BLaER1 treated with 17β-estradiol and CSF1 and Interleukin-3, amounts not matched to agents 10 nM and 100 nM (cell line): ENCODE measurements around the gene RNF180.

Experiments
- H3K27ac ChIP-seq, 11 experiments: shearing (Covaris generic); formaldehyde crosslinking; 2 replicates each; pipeline ENCODE4 v1.8.1; 2022
- H3K27me3 ChIP-seq, 11 experiments: shearing (Covaris generic); formaldehyde crosslinking; 2 replicates each; pipeline ENCODE4 v1.8.1; 2022
- H3K36me3 ChIP-seq, 11 experiments: shearing (Covaris generic); formaldehyde crosslinking; 2 replicates each; pipeline ENCODE4 v1.8.1; 2022
- H3K4me1 ChIP-seq, 10 experiments: shearing (Covaris generic); formaldehyde crosslinking; 2 replicates each; pipeline ENCODE4 v1.8.1; 2022
- H3K4me2 ChIP-seq, 11 experiments: shearing (Covaris generic); formaldehyde crosslinking; 2 replicates each; pipeline ENCODE4 v1.8.1; 2022
- H3K4me3 ChIP-seq, 10 experiments: shearing (Covaris generic); formaldehyde crosslinking; 2 replicates each; pipeline ENCODE4 v1.8.1; 2022
- H3K9ac ChIP-seq, 11 experiments: shearing (Covaris generic); formaldehyde crosslinking; 2 replicates each; pipeline ENCODE4 v1.8.1; 2022
- H3K9me3 ChIP-seq, 11 experiments: shearing (Covaris generic); formaldehyde crosslinking; replicated peaks in 1 of 11; 2 replicates each; pipeline ENCODE4 v1.8.1; 2022
- H4K20me1 ChIP-seq, 11 experiments: shearing (Covaris generic); formaldehyde crosslinking; 2 replicates each; pipeline ENCODE4 v1.8.1; 2022
- Cebpa-rat ChIP-seq, 11 experiments: shearing (Covaris generic); IDR thresholded peaks; 2 replicates each; pipeline ENCODE4 v1.8.1; 2022

RNF180 gene

GRCh38 chr5:64190562-64191306, 25.1 kb downstream of the RNF180 start:
- H3K4me2 ChIP-seq: peak overlapping the region in 2 of 11 experiments; percentile 48; a peak in 4 of 22 replicates
- H3K27me3 ChIP-seq: no peaks in the 10 kb centered on the region
- no peaks in the 10 kb centered on the region for H3K36me3 ChIP-seq
- no peak overlapping the region for H3K9ac ChIP-seq
- no peak overlapping the region for H3K4me3 ChIP-seq
- no peaks in the 10 kb centered on the region for H3K9me3 ChIP-seq
- TF ChIP-seq Cebpa-rat (IDR thresholded peaks at IDR 0.05): no peak
- peaks cover 0 to 14% (median 0%) of the 10 kb centered on the region in 10 experiments; a peak in 4 of 20 replicates for H3K4me1 ChIP-seq
- H4K20me1 ChIP-seq: no peaks in the 10 kb centered on the region
- no peak overlapping the region; a peak in 1 of 22 replicates for H3K27ac ChIP-seq

GRCh38 chr5:64195981-64196380, 30.3 kb downstream of the RNF180 start:
- Histone ChIP-seq H3K27ac (no peak overlapping the region), H3K4me2 (no peak overlapping the region), H4K20me1 (no peaks in the 10 kb centered on the region), H3K9me3 (no peaks in the 10 kb centered on the region), H3K4me3 (no peak overlapping the region), H3K9ac (no peak overlapping the region), H3K36me3 (no peaks in the 10 kb centered on the region), H3K4me1 (no peaks in the 10 kb centered on the region), H3K27me3 (no peaks in the 10 kb centered on the region)
- TF ChIP-seq Cebpa-rat (IDR thresholded peaks at IDR 0.05): no peak

- no peaks in the 10 kb centered on the region for H3K4me1 ChIP-seq
- no peak overlapping the region for H3K9ac ChIP-seq
- no peak overlapping the region for H3K27ac ChIP-seq
- no peak overlapping the region for H3K4me2 ChIP-seq
- no peaks in the 10 kb centered on the region for H4K20me1 ChIP-seq
- TF ChIP-seq Cebpa-rat (IDR thresholded peaks at IDR 0.05): no peak
- no peaks in the 10 kb centered on the region for H3K36me3 ChIP-seq
- no peaks in the 10 kb centered on the region for H3K9me3 ChIP-seq
- no peak overlapping the region for H3K4me3 ChIP-seq
- H3K27me3 ChIP-seq: no peaks in the 10 kb centered on the region
Measured at GRCh38 chr5:64199425-64199824, 33.8 kb downstream of the RNF180 start.

- H3K4me1 ChIP-seq: no peaks in the 10 kb centered on the region
- H3K27me3 ChIP-seq: no peaks in the 10 kb centered on the region
- H3K9me3 ChIP-seq: no peaks in the 10 kb centered on the region
- H3K9ac ChIP-seq: no peak overlapping the region
- TF ChIP-seq Cebpa-rat (IDR thresholded peaks at IDR 0.05): no peak
- no peak overlapping the region for H3K4me3 ChIP-seq
- H3K36me3 ChIP-seq: no peaks in the 10 kb centered on the region
- no peaks in the 10 kb centered on the region for H4K20me1 ChIP-seq
- no peak overlapping the region for H3K27ac ChIP-seq
- no peak overlapping the region for H3K4me2 ChIP-seq
Measured at GRCh38 chr5:64201996-64202395, 36.4 kb downstream of the RNF180 start.

- no peaks in the 10 kb centered on the region for H3K36me3 ChIP-seq
- no peak overlapping the region for H3K4me3 ChIP-seq
- no peaks in the 10 kb centered on the region for H4K20me1 ChIP-seq
- no peaks in the 10 kb centered on the region; a peak in 1 of 20 replicates for H3K4me1 ChIP-seq
- no peaks in the 10 kb centered on the region for H3K27me3 ChIP-seq
- no peak overlapping the region for H3K4me2 ChIP-seq
- no peaks in the 10 kb centered on the region for H3K9me3 ChIP-seq
- no peak overlapping the region for H3K9ac ChIP-seq
- no peak overlapping the region for H3K27ac ChIP-seq
- TF ChIP-seq Cebpa-rat (IDR thresholded peaks at IDR 0.05): no peak
Measured at GRCh38 chr5:64206653-64207052, 41.0 kb downstream of the RNF180 start.

- H3K27ac ChIP-seq: no peak overlapping the region
- no peak overlapping the region for H3K4me2 ChIP-seq
- H3K4me1 ChIP-seq: no peaks in the 10 kb centered on the region; a peak in 1 of 20 replicates
- no peaks in the 10 kb centered on the region for H3K27me3 ChIP-seq
- no peaks in the 10 kb centered on the region for H3K36me3 ChIP-seq
- no peaks in the 10 kb centered on the region for H3K9me3 ChIP-seq
- TF ChIP-seq Cebpa-rat (IDR thresholded peaks at IDR 0.05): no peak
- H4K20me1 ChIP-seq: no peaks in the 10 kb centered on the region
- no peak overlapping the region for H3K9ac ChIP-seq
- no peak overlapping the region for H3K4me3 ChIP-seq
Measured at GRCh38 chr5:64207978-64208377, 42.3 kb downstream of the RNF180 start.

GRCh38 chr5:64209353-64209752, 43.7 kb downstream of the RNF180 start:
- Histone ChIP-seq H3K36me3 (no peaks in the 10 kb centered on the region), H3K27me3 (no peaks in the 10 kb centered on the region), H3K9ac (no peak overlapping the region), H3K4me2 (no peak overlapping the region), H3K4me3 (no peak overlapping the region), H4K20me1 (no peaks in the 10 kb centered on the region), H3K9me3 (no peaks in the 10 kb centered on the region), H3K4me1 (no peaks in the 10 kb centered on the region; a peak in 1 of 20 replicates), H3K27ac (no peak overlapping the region)
- no peak for TF ChIP-seq Cebpa-rat (IDR thresholded peaks at IDR 0.05)

- no peak overlapping the region for H3K9ac ChIP-seq
Measured at GRCh38 chr5:64210866-64211265, 45.2 kb downstream of the RNF180 start.

GRCh38 chr5:64213011-64213410, 47.4 kb downstream of the RNF180 start:
- H3K9me3 ChIP-seq: no peaks in the 10 kb centered on the region
- H3K36me3 ChIP-seq: no peaks in the 10 kb centered on the region
- no peaks in the 10 kb centered on the region for H3K27me3 ChIP-seq
- H3K4me3 ChIP-seq: no peak overlapping the region
- no peaks in the 10 kb centered on the region for H4K20me1 ChIP-seq
- no peak overlapping the region for H3K4me2 ChIP-seq
- no peak overlapping the region for H3K9ac ChIP-seq
- H3K4me1 ChIP-seq: no peaks in the 10 kb centered on the region; a peak in 1 of 20 replicates
- no peak for TF ChIP-seq Cebpa-rat (IDR thresholded peaks at IDR 0.05)
- H3K27ac ChIP-seq: no peak overlapping the region

More at GRCh38 chr5:64210866-64211265, 45.2 kb downstream of the RNF180 start:
- Histone ChIP-seq H3K4me2 (no peak overlapping the region), H4K20me1 (no peaks in the 10 kb centered on the region), H3K4me3 (no peak overlapping the region), H3K36me3 (no peaks in the 10 kb centered on the region), H3K4me1 (no peaks in the 10 kb centered on the region; a peak in 1 of 20 replicates), H3K9me3 (no peaks in the 10 kb centered on the region), H3K27me3 (no peaks in the 10 kb centered on the region), H3K27ac (no peak overlapping the region)
- no peak for TF ChIP-seq Cebpa-rat (IDR thresholded peaks at IDR 0.05)

GRCh38 chr5:64213531-64213930, 47.9 kb downstream of the RNF180 start:
- Histone ChIP-seq H3K4me1 (no peaks in the 10 kb centered on the region; a peak in 1 of 20 replicates), H3K27me3 (no peaks in the 10 kb centered on the region), H3K27ac (no peak overlapping the region), H3K9me3 (no peaks in the 10 kb centered on the region), H3K9ac (no peak overlapping the region), H3K4me3 (no peak overlapping the region), H3K36me3 (no peaks in the 10 kb centered on the region), H3K4me2 (no peak overlapping the region), H4K20me1 (no peaks in the 10 kb centered on the region)
- TF ChIP-seq Cebpa-rat (IDR thresholded peaks at IDR 0.05): no peak
